ENCODE measurements around the gene C19orf85. TPM values are rescaled to one million over a fixed set of nuclear protein-coding genes. Genes with fewer than 3 reads are reported as not detected.

C19orf85 gene
- total RNA-seq, 1 experiment from 2014 or later = not detected

DNA sequence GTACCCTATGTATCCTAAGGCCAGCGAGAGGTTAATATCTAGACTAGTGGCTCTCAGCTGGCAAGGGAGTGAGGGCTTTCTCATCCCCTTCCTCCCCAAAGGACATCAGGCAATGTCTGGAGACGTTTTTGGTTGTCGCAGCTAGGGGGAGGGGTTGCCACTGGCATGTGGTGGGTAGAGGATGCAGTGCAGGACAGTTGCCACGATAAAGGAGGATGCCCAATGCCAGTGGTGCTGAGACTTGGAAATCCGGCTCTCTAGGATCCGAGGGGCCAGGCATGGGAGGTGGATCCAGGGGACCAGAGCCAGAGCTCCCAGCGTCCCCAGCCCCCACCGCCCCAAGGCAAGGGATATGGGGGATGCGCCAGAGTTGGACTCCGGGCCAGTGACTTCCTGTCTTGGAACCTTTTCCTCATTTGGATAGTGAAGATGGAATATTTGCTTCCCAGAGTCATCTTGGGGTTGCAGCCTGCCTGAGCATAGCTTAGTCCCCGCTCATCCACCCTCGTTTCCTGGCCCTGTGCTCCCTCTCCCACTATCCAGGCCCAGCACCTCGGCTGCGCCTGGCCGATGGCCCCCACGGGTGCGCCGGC, 28.6 kb upstream of the C19orf85 start:
- POLR2A ChIA-PET (ENCODE audit: unreplicated experiment) = interaction anchor here (0.6 kb wide), 1 partner anchor 12 kb away, joined by 3 read pairs; no protein-coding TSS in a partner anchor
- Histone ChIP-seq H4K20me1 (ENCODE audit: low read length) (no peaks in the 10 kb centered on the region), H3K9me3 (ENCODE audit: low read length) (no peaks in the 10 kb centered on the region), H3K4me3 (ENCODE audit: low read length) (no peak overlapping the region), H3K79me2 (ENCODE audit: low read length) (no peaks in the 10 kb centered on the region), H3K27ac (ENCODE audit: low read length) (no peak overlapping the region), H3K27me3 (ENCODE audit: low read length) (no peaks in the 10 kb centered on the region), H3K9me2 (replicated peaks; ENCODE audit: low read length) (no peaks in the 10 kb centered on the region), H3F3A (ENCODE audit: low read length, unreplicated experiment) (no peaks in the 10 kb centered on the region), H2AFZ (ENCODE audit: low read length) (no peak overlapping the region), H3K4me2 (ENCODE audit: low read length) (no peak overlapping the region), H3K36me3 (ENCODE audit: low read depth, low read length) (no peaks in the 10 kb centered on the region), H3K4me1 (ENCODE audit: insufficient read depth, low read length) (peaks cover 4% of the 10 kb centered on the region; the same call in 1 of the 2 replicates), H3K9ac (ENCODE audit: low read length) (no peak overlapping the region)
- CTCF ChIA-PET = no interaction called here
- DNase-seq (no peak), ATAC-seq (no peak)
- no TSS peak for BruUV-seq (replicated peaks)
- no peak for TF ChIP-seq EZH2 (IDR thresholded peaks at IDR 0.05; ENCODE audit: low read length, unreplicated experiment)
- TF ChIP-seq, protein P1, sequence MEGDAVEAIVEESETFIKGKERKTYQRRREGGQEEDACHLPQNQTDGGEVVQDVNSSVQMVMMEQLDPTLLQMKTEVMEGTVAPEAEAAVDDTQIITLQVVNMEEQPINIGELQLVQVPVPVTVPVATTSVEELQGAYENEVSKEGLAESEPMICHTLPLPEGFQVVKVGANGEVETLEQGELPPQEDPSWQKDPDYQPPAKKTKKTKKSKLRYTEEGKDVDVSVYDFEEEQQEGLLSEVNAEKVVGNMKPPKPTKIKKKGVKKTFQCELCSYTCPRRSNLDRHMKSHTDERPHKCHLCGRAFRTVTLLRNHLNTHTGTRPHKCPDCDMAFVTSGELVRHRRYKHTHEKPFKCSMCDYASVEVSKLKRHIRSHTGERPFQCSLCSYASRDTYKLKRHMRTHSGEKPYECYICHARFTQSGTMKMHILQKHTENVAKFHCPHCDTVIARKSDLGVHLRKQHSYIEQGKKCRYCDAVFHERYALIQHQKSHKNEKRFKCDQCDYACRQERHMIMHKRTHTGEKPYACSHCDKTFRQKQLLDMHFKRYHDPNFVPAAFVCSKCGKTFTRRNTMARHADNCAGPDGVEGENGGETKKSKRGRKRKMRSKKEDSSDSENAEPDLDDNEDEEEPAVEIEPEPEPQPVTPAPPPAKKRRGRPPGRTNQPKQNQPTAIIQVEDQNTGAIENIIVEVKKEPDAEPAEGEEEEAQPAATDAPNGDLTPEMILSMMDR (conservative IDR thresholded peaks at IDR 0.05; ENCODE audit: low read depth, low read length) = no peak
- intact Hi-C loops (cut with micrococcal nuclease) = no loop called here

DNA sequence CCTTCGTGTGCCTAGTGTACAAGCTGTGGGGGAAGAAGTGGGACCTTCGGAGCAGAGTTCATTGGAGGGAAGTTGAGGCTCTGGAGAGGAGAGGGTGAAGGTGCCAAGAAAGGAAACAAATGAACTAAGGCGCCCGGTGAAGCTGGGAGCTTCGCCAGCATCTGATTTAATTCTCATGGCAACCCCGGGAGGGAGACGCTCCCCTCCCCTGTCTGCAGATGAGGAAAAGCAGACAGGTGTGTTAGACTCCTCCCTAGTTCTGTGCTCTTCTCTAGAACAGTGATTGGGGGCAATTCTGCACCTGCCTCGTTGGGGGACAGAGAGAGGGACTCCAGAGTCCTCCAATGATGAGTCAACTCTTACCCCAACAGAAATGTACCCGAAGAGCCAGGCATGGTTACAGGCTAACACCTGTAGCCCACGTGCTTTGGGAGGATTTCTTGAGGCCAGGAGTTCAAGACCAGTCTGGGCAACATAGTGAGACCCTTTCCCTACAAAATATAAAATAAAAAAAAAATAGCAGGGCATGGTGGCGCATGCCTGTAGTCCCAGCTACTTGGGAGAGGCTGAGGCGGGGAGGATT, 27.9 kb upstream of the C19orf85 start:
- no peaks in the 10 kb centered on the region for H3K9me2 ChIP-seq (replicated peaks; ENCODE audit: low read length)
- no peak overlapping the region for H3K4me3 ChIP-seq (ENCODE audit: low read length)
- H3K9ac ChIP-seq (ENCODE audit: low read length) = no peak overlapping the region
- H4K20me1 ChIP-seq (ENCODE audit: low read length) = no peaks in the 10 kb centered on the region
- BruUV-seq (replicated peaks) = no TSS peak
- H3K27ac ChIP-seq (ENCODE audit: low read length) = no peak overlapping the region
- DNase-seq (no peak), ATAC-seq (no peak)
- ChIA-PET POLR2A (ENCODE audit: unreplicated experiment) (interaction anchor here (0.6 kb wide), 1 partner anchor 13 kb away, joined by 3 read pairs; no protein-coding TSS in a partner anchor), CTCF (interaction anchor here (1.0 kb wide), 1 partner anchor 12 kb away, joined by 3 read pairs; no protein-coding TSS in a partner anchor)
- intact Hi-C loops (cut with micrococcal nuclease) = no loop called here
- H3K4me1 ChIP-seq (ENCODE audit: insufficient read depth, low read length) = peaks cover 10% of the 10 kb centered on the region
- no peaks in the 10 kb centered on the region for H3K27me3 ChIP-seq (ENCODE audit: low read length)
- H3F3A ChIP-seq (ENCODE audit: low read length, unreplicated experiment) = no peaks in the 10 kb centered on the region
- no peaks in the 10 kb centered on the region for H3K79me2 ChIP-seq (ENCODE audit: low read length)
- TF ChIP-seq, protein P1 (conservative IDR thresholded peaks at IDR 0.05; ENCODE audit: low read depth, low read length) = no peak
- TF ChIP-seq EZH2 (IDR thresholded peaks at IDR 0.05; ENCODE audit: low read length, unreplicated experiment) (no peak), EZH2phosphoT487 (IDR thresholded peaks at IDR 0.05; ENCODE audit: borderline replicate concordance, low read length) (no peak)
- no peaks in the 10 kb centered on the region for H3K36me3 ChIP-seq (ENCODE audit: low read depth, low read length)
- no peaks in the 10 kb centered on the region for H3K9me3 ChIP-seq (ENCODE audit: low read length)
- H2AFZ ChIP-seq (ENCODE audit: low read length) = no peak overlapping the region
- no peak overlapping the region for H3K4me2 ChIP-seq (ENCODE audit: low read length)

Data from PC-3 (cell line).